Activated CD4-positive, alpha-beta T cell treated with anti-CD3 and anti-CD28 coated beads, Interleukin-2, amount 50 U/mL, for 48 hours (primary cell): ENCODE results near the gene TENT5D.
"Not testable (repeated sequence)": the region's sequence is repeated elsewhere in the genome, so short reads cannot be mapped to it uniquely, and the experiment has no call there.

ENCODE experiments used
- DNase-seq, 2 experiments: peaks; one replicate each; pipeline ENCODE4 v3.0.0-alpha.2; 2020

Gene TENT5D

DNA sequence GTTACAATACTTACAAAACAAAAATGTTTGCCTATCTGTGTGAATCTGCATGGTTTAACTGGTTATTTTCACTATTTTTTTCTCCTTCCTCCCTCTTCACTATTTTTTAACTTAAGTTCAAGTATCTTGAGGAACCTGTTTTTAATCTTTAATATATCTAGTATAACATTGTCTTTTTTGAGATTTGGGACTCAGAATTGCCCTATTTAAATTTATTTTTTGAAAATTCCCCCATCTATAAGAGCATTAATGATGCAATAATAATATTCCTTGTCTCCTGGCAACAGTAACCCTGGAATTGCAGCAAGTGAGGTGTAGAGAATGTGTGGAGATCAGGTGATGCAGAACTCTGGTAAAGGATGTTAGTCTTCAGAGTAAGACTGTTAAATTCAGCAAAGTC is at the start of gene TENT5D:
Gene TENT5D, plus strand, starts transcription at position 301 of the 400 bp plus-strand sequence. CDS start 22,093 bp downstream, outside the sequence.
- DNase-seq = no peak

DNA sequence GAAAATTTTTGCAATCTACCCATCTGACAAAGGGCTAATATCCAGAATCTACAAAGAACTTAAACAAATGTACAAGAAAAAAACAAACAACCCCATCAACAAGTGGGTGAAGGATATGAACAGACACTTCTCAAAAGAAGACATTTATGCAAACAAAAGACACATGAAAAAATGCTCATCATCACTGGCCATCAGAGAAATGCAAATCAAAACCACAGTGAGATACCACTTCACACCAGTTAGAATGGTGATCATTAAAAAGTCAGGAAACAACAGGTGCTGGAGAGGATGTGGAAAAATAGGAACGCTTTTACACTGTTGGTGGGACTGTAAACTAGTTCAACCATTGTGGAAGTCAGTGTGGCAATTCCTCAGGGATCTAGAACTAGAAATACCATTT is 34.6 kb upstream of the TENT5D start:
- not testable (repeated sequence) for DNase-seq

- no peak for DNase-seq
Observed at GRCh38 chrX:80388206-80388605, 32.0 kb upstream of the TENT5D start.

GRCh38 chrX:80412042-80412441 is 8.2 kb upstream of the TENT5D start:
- no peak for DNase-seq

GRCh38 chrX:80423000-80423399 is 2.8 kb downstream of the TENT5D start:
- DNase-seq = no peak

DNA sequence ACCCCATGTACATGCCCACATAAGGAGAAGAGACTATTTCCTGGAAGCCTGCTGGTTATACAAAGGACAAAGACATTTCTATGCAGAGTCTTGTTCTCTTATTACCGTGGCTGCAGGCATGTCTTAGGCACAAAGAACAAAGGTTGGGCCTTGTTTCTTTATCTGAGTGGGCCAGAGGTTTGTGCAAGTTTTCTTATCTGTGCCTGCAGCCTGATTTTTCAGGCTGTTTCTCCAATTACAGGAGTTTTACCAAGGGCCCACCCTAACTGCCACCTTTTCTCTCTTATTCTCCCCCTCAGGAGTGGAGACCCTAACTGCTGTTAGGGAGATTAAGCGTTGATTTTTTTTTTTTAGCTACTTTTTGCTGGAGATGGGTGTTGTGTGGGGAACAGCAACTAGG is 3.5 kb downstream of the TENT5D start:
- DNase-seq = no peak

DNA sequence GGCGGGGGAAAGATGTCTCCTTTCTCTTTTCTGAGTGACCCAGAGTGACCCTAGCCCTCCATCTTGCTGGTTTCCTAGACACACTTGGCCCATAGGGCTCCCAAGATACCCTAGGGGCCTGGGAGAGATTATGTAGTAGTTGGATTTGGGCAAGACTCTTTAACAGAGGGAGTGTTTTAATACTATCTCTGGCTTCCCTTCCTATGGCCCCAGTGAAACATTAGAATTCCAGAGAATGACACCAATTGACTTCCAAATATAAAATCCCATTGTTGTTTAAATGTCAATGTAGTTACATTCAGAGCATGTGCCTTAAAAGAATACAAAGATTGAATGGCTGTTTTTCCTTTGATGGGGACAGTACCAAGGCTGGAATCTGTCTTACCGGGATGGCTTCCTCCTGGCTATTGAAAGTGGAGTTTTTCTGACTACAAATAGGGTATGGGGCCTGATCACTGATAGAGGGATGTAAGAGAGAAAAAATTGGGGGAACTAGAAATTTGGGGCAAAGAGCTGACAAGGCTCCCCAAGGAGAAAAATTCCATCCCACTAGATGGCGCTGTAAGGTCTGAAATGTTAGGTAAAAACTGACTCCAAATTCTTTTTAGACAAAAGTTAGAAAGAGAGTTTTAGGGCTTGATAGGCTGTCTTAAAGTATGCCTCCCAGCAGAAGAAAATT is 10.7 kb downstream of the TENT5D start:
- DNase-seq = peak in 1 of 2 experiments; percentile 2

DNA sequence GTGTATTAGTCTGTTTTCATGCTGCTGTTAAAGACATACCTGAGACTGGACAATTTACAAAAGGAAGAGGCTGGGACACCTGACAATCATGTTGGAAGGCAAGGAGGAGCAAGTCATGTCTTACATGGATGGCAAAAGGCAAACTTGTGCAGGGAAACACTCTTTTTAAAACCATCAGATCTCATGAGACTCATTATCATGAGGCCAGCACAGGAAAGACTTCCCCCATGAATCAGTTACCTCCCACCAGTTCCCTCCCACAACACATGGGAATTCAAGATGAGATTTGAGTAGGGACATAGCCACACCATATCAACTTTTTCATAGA is 11.2 kb downstream of the TENT5D start:
- DNase-seq = no peak

- no peak for DNase-seq
Observed at GRCh38 chrX:80432441-80432840, 12.2 kb downstream of the TENT5D start.

DNA sequence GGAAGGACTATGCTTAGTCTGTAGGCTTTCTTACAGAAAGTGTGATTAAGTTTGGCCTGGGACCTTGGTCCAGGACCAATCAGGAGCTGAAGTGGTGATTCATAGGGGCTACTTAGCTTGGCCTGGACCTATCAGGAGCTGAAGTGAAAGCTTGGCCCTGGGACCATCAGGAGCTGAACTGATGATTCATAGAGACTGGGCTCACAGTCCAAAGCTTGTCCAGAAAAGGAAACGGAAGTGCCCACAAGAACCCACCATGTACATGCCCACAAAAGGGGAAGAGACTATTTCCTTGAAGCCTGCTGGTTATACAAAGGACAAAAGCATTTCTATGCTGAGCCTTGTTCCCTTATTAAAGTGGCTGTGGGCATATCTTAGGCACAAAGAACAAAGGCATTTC is 12.6 kb downstream of the TENT5D start:
- DNase-seq = no peak

GRCh38 chrX:80468166-80468565 is 47.9 kb downstream of the TENT5D start:
- DNase-seq = not testable (repeated sequence)

DNA sequence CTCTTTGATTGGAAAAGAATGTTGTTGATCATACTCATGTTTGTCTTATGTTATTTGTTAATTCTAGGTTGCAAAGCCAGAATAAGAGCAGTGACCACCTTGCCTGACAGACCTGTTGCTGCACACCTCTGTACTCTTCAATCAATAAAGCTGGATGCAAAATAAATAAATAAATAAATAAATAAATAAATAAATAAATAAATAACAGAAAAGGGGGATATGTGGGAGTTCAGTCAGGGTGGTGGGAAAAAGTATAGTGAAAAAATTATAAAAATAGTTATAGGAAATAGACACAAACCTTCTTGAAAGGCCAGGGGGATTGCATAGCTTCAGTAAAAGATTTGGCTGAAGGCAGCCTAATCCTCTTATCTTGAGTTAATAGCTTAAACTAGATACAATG is 51.3 kb downstream of the TENT5D start:
- no peak for DNase-seq

DNA sequence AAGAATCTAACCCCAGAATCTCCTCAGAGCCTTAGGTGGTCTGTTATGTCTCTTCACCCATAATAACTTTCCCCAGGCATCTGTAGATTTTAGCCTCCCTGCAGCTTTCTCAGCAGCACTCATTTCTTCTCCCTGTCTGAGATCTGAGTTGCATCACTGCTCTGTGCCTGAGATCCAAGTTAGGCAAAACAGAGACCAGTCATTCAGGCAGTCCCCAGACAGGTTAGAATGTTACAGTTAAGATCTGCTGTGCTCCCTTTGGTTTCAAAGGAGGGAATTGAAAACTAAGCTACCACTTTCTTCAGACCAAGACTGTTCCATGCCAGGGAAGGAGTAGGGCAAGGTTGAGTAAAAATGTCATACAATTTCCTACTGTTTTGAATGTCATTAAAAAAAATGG is 65.3 kb downstream of the TENT5D start:
- DNase-seq = no peak

DNA sequence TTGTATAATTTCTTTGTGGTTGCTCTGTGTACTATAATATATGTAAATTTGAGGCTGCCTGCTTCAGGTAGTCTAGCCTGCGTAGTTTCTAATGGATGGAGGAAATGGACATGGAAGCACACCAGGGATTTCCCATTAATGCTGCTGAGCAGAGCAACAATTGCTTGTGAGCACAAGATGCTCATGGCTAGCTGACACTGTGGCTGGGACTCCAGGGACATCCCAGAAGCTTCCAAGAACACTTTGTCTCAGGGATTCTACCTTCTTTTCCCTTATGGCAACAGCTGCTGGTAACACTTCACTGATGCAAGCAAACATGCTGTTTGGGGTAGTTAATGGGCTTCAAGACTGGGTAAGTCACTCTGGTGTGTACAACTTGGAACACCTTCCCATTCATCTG is 66.1 kb downstream of the TENT5D start:
- no peak for DNase-seq

GRCh38 chrX:80489166-80489565 is 68.9 kb downstream of the TENT5D start:
- no peak for DNase-seq
